ENCODE results near the gene AQP9.

DNA sequence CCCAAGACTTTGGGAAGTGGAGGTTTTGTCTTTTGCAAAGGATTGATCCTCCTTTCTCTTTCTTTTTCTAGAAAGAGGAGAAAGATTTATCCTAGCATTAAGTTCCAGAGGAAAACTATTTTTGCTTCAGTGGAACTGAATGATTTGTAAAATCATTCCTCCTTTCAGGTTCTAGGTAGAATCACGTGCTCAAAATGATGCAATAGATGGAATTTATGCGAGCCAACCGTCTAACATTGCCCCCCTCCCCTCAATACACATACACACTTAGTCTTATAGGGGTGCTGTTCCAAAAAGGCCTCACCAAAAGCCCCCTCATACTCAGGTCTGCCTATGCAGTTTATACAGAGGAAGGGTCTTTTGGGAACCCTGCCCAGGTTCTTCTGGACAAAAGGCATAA is 85.3 kb downstream of the AQP9 start:
- no peak for TF ChIP-seq POLR2A (IDR thresholded peaks at IDR 0.05; ENCODE audit: low read depth)
- TF ChIP-seq, protein P1, sequence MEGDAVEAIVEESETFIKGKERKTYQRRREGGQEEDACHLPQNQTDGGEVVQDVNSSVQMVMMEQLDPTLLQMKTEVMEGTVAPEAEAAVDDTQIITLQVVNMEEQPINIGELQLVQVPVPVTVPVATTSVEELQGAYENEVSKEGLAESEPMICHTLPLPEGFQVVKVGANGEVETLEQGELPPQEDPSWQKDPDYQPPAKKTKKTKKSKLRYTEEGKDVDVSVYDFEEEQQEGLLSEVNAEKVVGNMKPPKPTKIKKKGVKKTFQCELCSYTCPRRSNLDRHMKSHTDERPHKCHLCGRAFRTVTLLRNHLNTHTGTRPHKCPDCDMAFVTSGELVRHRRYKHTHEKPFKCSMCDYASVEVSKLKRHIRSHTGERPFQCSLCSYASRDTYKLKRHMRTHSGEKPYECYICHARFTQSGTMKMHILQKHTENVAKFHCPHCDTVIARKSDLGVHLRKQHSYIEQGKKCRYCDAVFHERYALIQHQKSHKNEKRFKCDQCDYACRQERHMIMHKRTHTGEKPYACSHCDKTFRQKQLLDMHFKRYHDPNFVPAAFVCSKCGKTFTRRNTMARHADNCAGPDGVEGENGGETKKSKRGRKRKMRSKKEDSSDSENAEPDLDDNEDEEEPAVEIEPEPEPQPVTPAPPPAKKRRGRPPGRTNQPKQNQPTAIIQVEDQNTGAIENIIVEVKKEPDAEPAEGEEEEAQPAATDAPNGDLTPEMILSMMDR (IDR thresholded peaks at IDR 0.05): no peak

Data from esophagus muscularis mucosa (tissue), 3 donors.